Measurements from ENCODE around the gene RABEPK.
A peak's percentile ranks its signal among the peaks of the same experiment; 100 is the strongest.
"Not testable (repeated sequence)": the region's sequence is repeated elsewhere in the genome, so short reads cannot be mapped to it uniquely, and the experiment has no call there.

The RABEPK gene

GRCh38 chr9:125177888-125178287 lies 22.5 kb upstream of the RABEPK start:
- ChIA-PET POLR2A (no interaction called here), CTCF (no interaction called here)
- H3K4me3 ChIP-seq (ENCODE audit: low read depth, low read length), result no peak overlapping the region
- DNase-seq (ENCODE audit: low read depth, low spot score), result no peak
- no peak for TF ChIP-seq CTCF (IDR thresholded peaks at IDR 0.05; ENCODE audit: insufficient read depth, low read length, missing control alignments)

GRCh38 chr9:125179776-125180175 lies 20.6 kb upstream of the RABEPK start:
- DNase-seq (ENCODE audit: low read depth, low spot score); H3K4me3 ChIP-seq (ENCODE audit: low read depth, low read length); POLR2A ChIA-PET: not testable (repeated sequence)
- CTCF ChIA-PET, result interaction anchor here (1.3 kb wide), 1 partner anchor 16 kb away, joined by 3 read pairs; no protein-coding TSS in a partner anchor

- H3K4me3 ChIP-seq (ENCODE audit: low read depth, low read length), result no peak overlapping the region
- ChIA-PET POLR2A (interaction anchor here (0.6 kb wide), 1 partner anchor 17 kb away, joined by 3 read pairs; no protein-coding TSS in a partner anchor), CTCF (no interaction called here)
- no peak for DNase-seq (ENCODE audit: low read depth, low spot score)
- no peak for TF ChIP-seq CTCF (IDR thresholded peaks at IDR 0.05; ENCODE audit: insufficient read depth, low read length, missing control alignments)
Observed at GRCh38 chr9:125180876-125181275, 19.5 kb upstream of the RABEPK start.

- CTCF ChIA-PET; POLR2A ChIA-PET; DNase-seq (ENCODE audit: low read depth, low spot score); H3K4me3 ChIP-seq (ENCODE audit: low read depth, low read length): not testable (repeated sequence)
Observed at GRCh38 chr9:125181756-125182155, 18.6 kb upstream of the RABEPK start.

GRCh38 chr9:125183054-125183453 lies 17.3 kb upstream of the RABEPK start:
- H3K4me3 ChIP-seq (ENCODE audit: low read depth, low read length), result no peak overlapping the region
- CTCF ChIA-PET, result no interaction called here

GRCh38 chr9:125183561-125183960 lies 16.8 kb upstream of the RABEPK start:
- no peak overlapping the region for H3K4me3 ChIP-seq (ENCODE audit: low read depth, low read length)
- CTCF ChIA-PET, result no interaction called here
- no peak for TF ChIP-seq CTCF (IDR thresholded peaks at IDR 0.05; ENCODE audit: insufficient read depth, low read length, missing control alignments)
- no peak for DNase-seq (ENCODE audit: low read depth, low spot score)
- POLR2A ChIA-PET, result no interaction called here

More at GRCh38 chr9:125183054-125183453, 17.3 kb upstream of the RABEPK start:
- POLR2A ChIA-PET, result no interaction called here
- no peak for DNase-seq (ENCODE audit: low read depth, low spot score)
- TF ChIP-seq CTCF (IDR thresholded peaks at IDR 0.05; ENCODE audit: insufficient read depth, low read length, missing control alignments), result no peak

- TF ChIP-seq CTCF (IDR thresholded peaks at IDR 0.05; ENCODE audit: insufficient read depth, low read length, missing control alignments), result no peak
- H3K4me3 ChIP-seq (ENCODE audit: low read depth, low read length), result peak overlapping the region; percentile 99
- ChIA-PET POLR2A (no interaction called here), CTCF (interaction anchor here (0.7 kb wide), 1 partner anchor 10 kb away, joined by 5 read pairs; no protein-coding TSS in a partner anchor)
- no peak for DNase-seq (ENCODE audit: low read depth, low spot score)
Observed at GRCh38 chr9:125189011-125189360, 11.4 kb upstream of the RABEPK start.

Measured in AG04449 (cell line).